ENCODE data around the gene TBX21.
"Not testable (repeated sequence)": the region's sequence is repeated elsewhere in the genome, so short reads cannot be mapped to it uniquely, and the experiment has no call there.

Gene TBX21

DNA sequence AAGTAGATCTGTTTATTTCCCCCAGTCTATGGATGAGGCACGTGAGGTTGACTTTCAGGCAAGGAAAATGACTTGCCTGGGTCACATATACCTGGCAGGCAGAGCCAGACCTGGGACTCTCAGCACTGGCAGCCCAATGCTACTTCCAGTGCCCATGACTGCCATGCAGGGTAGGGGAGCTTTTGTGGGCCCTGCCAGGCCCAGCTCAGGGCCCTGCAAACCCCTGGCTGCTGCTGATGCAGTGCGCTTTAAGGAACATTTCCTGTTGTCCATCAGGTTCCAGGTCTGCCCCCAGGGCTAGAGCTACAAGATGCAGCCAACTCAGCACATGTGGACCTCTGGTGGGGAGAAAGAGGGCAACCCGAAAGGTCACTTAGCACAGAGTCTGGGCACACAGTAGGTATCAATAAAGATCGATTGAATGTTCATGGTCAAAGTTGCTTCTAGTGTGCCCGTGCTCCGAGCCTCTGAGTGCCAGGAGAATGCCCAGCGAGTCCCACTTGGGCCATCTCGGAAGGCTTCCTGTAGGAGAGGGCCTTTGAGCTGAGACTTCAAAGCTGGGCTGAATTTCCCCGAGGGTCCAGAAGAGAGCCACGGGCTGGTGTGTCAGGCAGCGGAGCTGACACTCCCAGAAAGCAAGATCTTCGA is 513 bp upstream of the TBX21 start:
- DNase-seq (ENCODE audit: low read depth in 2 of 2): no peak

DNA sequence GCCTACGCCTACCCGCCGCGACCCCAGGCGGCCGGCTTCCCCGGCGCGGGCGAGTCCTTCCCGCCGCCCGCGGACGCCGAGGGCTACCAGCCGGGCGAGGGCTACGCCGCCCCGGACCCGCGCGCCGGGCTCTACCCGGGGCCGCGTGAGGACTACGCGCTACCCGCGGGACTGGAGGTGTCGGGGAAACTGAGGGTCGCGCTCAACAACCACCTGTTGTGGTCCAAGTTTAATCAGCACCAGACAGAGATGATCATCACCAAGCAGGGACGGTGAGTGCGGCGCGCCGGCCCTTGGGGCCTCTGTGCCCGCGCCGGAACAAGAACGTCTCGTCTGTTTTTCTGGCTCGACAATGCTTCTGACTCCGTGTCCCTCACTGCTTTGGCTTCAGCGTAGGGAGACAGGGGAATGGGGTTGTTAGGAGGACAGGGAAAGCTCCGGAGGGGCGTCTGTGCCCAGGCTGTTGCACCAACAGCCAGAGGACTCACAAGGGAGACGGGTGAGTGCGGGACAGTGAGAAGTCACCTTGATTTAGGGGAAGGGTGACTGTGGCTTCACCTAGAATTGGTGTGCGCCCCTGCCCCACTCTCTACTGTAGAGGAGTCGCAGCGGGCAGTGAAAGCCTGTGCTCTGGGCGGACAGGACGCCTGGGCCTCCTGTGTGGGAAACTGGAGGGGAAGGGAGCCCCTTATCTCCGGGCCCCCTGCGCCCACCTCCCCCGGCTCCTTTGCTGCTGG is 806 bp downstream of the TBX21 start:
- DNase-seq (ENCODE audit: low read depth in 2 of 2): no peak

DNA sequence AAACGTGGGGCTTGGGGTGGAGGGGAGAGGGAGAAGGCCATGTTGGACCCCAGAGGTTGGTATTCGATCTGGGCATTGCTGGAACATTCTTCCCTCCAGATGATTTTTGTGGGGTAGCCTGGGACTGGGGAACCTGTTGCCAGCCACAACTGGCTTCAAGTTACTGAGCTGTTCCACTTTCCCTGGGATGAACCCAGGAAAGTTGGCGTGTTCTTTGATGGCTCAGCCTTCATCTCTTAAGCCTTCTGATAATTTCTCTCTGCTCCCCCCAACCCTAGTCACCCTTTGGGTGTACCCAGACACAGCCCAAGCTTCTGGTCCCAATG is 2.1 kb downstream of the TBX21 start:
- DNase-seq (ENCODE audit: low read depth in 2 of 2): no peak

DNA sequence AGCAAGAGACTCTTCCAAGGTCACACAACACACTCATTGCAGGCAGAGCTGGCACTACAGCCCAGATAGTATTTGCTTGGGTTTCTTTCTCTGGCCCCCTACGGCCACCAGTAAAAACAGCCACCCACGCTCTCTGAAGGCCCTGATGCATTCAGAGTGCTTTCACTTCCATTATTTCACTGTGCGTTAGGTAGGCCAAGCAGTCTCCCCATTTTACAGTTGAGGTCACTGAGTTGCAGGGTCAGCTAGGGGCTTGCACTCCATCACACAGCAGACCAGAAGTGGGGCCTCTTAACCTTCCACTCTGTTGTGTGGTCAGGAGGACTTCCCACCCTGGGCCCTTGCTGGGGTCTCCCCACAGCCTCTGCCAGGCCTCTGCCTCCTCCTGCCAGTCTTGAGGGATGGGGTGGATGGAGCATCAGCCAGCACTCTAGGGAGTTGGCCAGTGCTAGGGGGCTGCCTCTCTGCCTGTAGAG is 2.5 kb downstream of the TBX21 start:
- DNase-seq (ENCODE audit: low read depth in 2 of 2): no peak

DNA sequence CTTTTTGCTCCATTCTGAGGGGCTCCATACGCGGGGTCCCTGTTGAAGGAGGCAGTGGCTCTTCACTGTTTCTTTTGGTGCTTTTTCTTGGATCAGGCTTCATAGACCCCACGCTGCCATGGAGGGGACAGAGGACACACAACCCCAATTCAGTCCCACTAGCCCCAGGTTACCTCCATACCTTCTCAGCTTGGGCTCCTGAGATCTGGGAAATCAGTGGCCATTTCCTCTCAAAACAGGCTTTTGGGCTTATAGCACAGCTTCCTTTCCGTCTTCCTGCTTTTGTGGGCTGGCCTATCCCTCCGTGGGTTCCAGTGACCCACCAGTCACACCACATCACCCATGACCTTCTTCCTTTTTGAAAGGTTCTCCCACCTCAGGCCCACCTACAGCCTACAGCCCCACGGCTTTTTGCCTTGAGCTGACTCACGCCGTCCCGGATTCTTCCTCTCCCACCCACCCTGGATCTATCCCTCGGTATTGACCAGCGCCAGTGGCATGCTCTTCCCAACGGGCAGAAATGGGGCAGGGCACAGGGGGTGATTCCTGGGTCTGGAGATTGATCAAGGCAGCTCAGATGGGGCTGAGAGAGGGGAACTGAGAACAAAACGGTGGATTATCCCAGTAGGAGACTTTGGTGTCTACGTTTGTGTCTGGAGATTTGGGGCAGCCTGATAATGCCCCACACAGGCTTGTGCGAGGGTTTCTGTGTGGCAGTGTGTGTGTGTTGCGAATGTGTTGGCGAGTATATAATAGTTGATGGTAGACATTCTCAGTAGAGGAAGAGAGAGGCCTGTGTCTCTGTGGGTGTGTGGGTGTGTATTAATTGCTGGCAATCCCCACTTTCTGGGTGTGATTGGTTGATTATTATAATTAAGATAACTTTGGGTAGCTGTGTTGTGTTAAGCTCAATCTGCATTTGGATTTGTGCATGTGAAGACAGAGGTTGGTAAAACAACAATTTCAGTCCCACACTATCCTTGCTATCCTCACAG is 3.8 kb downstream of the TBX21 start:
- no peak for DNase-seq (ENCODE audit: low read depth in 2 of 2)

DNA sequence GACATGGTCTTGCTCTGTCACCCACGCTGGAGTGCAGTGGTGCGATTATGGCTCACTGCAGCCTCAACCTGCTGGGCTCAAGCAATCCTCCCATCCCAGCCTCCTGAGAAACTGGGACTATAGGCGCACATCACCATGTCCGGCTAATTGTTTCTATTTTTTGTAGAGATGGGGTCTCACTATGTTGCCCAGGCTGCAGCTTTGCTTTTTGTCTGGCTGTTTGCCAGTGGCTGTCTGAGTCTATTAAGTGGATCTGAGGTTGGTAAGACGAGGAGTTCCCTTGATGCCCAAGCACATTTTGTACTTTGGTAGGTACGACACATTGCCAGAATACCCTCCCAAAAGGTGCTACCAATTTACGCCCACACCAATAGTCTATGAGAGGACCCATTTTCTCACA is 5.1 kb downstream of the TBX21 start:
- no peak for DNase-seq (ENCODE audit: low read depth in 2 of 2)

DNA sequence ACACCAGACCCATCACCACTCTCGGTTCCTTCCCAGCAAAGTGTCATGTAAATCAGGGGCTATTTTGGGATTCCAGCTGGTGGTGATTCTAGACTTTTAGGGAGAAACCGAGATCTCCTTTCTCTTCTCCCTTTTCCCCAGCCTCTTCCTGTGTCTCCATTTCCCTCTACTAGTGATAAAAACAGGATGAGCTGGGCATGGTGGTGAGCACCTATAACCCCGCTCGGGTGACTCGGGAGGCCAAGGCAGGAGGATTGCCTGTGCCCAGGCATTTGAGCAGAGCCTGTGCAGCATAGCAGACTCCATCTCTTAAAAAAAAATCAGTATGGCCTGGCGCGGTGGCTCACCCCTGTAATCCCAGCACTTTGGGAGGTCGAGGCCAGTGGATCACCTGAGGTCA is 6.1 kb downstream of the TBX21 start:
- DNase-seq (ENCODE audit: low read depth in 2 of 2): no peak

DNA sequence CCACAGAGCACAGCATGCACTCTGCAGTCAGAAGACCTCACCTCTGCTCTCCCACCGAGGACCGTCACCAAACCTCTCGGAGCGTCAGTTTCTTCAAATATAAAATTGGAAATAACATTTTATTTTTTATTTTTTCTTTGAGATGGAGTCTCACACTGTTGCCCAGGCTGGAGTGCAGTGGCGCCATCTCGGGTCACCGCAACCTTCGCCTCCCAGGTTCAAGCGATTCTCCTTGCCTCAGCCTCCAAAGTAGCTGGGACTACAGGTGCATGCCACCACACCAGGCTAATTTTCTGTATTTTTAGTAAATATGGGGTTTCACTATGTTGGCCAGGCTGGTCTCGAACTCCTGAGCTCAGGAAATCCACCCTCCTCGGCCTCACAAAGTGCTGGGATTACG is 6.9 kb downstream of the TBX21 start:
- DNase-seq (ENCODE audit: low read depth in 2 of 2): not testable (repeated sequence)

DNA sequence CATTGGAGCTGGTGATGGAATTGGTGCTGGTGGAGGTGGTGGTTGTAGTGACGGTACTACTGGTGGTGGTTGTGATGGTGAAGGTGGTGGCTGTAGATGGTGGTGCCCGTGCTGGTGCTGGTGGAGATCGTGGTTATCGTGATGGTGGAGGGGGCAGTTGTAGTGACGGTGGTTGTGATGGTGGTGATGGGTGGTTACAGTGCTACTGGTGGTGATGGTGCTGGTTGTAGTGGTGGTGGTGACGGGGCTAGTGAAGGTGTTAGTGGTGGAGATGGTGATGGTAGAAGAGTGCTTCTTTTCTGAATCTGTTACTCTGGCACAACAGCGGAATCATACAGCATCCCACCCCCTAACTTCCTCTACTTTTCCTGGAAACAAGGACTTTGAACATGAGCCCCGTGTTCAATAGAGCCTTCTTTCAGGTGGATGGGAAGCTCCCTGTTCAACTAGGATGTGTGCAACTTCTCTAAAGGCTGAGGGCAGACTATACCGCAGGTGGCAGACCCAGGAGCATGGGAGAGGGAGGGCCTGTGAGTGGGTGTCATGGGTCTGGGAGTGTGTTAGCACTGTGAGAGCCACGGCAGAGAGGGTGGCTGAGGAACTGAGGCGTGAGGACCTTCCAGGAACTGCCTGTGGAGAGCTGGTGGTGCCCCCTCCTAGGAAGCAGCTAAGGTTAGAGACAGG is 8.2 kb downstream of the TBX21 start:
- DNase-seq (ENCODE audit: low read depth in 2 of 2): no peak

DNA sequence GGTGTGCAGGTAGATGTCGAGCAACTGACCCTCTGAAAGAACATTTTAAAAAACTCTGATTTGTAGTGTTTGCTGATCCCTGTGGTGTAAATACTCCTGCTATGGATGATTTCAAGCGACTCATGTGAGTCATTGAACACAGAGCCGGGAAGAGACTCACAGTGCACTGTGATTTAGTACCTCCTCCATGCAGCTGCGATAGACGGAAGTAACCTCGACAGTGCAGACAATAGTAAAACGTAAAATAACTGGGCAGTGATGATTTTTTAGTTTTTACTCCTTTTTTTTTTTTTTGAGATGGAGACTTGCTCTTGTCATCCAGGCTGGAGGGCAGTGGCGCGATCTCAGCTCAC is 8.7 kb downstream of the TBX21 start:
- no peak for DNase-seq (ENCODE audit: low read depth in 2 of 2)

DNA sequence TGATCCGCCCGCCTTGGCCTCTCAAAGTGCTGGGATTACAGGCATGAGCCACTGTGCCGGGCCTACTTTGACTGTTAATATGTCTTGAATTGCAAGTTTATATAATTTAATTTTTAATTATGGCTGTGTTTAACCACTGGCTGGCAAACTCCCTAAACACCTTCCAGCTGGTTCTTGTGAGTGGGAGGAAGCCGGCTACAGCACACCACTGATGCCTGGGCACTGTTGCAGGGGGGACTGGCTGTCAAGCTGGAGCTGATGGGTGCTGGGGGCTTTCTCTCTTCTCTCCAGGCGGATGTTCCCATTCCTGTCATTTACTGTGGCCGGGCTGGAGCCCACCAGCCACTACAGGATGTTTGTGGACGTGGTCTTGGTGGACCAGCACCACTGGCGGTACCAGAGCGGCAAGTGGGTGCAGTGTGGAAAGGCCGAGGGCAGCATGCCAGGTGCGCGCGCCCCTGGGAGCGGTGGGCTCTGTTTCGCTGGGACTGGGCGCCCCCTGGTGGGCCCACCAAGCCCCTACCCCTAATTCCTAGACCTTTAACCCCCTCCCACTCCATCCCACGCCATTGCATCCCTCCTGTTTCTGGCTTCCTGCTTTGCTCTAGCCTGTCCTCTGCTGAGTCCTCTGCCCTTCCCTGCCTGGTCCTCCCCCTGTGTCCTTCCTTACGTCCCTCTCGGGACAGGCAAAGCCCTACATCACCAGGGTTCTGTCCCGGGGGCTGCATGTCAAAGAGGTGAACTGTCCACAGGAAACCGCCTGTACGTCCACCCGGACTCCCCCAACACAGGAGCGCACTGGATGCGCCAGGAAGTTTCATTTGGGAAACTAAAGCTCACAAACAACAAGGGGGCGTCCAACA is 9.5 kb downstream of the TBX21 start:
- DNase-seq (ENCODE audit: low read depth in 2 of 2): no peak

DNA sequence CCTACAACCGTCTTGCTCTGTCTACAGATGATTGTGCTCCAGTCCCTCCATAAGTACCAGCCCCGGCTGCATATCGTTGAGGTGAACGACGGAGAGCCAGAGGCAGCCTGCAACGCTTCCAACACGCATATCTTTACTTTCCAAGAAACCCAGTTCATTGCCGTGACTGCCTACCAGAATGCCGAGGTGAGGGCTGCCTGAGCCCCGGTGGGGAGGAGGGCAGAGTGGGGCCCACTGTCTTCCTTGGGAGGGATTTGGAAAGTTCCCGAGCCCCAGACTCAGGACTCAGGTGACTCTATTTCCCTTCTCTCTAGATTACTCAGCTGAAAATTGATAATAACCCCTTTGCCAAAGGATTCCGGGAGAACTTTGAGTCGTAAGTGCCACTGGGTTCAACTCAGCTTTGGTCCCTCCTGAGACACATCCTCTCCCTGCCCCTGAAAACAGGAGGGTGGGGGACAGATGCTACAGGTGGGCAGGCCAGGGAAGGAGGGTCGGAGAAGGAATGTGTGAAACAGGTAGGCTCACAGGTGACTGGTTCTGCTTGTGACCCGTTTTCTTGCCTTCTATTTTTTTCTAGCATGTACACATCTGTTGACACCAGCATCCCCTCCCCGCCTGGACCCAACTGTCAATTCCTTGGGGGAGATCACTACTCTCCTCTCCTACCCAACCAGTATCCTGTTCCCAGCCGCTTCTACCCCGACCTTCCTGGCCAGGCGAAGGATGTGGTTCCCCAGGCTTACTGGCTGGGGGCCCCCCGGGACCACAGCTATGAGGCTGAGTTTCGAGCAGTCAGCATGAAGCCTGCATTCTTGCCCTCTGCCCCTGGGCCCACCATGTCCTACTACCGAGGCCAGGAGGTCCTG is 11.4 kb downstream of the TBX21 start:
- no peak for DNase-seq (ENCODE audit: low read depth in 2 of 2)

DNA sequence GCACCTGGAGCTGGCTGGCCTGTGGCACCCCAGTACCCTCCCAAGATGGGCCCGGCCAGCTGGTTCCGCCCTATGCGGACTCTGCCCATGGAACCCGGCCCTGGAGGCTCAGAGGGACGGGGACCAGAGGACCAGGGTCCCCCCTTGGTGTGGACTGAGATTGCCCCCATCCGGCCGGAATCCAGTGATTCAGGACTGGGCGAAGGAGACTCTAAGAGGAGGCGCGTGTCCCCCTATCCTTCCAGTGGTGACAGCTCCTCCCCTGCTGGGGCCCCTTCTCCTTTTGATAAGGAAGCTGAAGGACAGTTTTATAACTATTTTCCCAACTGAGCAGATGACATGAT is 12.0 kb downstream of the TBX21 start:
- DNase-seq (ENCODE audit: low read depth in 2 of 2): no peak

DNA sequence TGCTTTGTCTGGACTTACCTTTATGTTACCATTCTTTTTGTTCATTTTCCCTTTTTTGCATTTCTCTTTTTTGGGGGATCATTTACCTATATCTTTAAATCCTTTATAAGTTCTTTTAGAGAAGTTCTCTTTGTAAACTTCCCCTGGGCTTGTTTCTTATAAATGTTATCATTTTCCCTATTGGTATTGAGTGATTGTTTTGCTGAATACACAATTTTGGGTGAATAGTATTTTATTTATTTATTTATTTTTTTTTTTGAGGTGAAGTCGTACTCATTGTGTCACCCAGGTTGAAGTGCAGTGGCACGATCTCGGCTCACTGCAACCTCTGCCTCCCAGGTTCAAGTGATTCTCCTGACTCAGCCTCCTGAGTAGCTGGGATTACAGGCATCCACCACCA is 18.4 kb downstream of the TBX21 start:
- DNase-seq (ENCODE audit: low read depth in 2 of 2): no peak

DNA sequence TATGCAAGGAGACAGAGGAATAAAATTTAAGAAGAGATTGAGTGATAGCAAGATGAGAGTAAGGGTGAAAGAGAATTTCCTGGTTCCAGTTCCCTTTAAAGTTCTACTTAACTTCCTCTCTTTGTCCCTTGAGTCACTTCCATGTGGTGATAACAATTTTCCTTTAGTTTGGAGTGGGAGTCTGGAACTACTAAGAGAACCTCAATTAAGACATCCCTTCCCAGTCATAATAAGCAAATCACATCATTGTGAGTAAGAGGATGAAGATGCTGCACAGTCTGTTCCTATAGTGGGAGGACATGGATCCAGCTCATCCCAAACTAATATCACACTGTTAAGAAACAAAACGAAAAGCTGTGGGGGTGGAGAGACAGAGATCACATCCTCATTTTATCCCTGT is 24.4 kb downstream of the TBX21 start:
- DNase-seq (ENCODE audit: low read depth in 2 of 2): no peak

DNA sequence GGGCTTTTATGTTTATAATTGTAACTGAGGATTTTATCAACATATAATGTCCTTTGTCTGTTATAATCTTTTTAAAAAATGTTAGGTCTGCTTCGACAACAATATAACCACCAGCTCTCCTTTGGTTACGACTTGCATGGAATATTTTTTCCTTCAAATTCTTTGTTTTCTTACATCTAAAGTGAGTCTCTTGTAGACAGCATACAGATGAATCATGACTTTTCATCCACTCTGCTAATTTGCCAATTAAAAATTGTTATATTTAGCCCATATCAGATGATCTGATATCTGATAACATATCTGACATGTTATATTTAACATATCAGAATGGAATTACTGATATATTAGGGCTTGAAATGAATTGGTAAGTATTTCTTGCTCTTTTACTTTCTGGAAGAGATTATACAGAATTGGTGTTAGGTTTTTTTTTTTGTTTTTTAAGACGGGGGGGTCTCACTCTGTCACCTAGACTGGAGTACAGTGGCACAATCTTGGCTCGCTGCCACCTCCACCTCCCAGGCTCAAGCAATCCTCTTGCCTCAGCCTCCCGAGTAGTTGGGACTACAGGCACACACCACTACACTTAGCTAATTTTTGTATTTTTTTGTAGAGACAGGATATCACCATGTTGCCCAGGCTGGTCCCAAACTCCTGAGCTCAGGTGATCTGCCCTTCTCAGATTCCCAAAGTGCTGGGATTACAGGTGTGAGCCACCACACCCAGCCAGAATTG is 27.5 kb downstream of the TBX21 start:
- DNase-seq (ENCODE audit: low read depth in 2 of 2): no peak

DNA sequence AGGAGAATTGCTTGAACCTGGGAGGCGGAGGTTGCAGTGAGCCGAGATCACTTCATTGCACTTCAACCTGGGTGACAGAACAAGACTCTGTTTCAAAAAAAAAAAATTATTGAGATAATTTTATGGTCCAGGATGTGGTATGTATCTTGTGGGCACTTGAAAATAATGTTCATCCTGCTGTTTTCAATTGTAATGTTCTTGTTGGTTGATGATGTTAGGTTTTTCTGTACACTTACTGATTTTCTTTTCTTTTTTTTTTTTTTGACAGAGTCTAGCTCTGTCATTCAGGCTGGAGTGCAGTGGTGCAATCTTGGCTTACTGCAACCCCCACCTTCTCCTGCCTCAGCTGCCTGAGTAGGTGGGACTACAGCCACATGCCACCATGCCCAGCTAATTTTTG is 29.7 kb downstream of the TBX21 start:
- no peak for DNase-seq (ENCODE audit: low read depth in 2 of 2)

DNA sequence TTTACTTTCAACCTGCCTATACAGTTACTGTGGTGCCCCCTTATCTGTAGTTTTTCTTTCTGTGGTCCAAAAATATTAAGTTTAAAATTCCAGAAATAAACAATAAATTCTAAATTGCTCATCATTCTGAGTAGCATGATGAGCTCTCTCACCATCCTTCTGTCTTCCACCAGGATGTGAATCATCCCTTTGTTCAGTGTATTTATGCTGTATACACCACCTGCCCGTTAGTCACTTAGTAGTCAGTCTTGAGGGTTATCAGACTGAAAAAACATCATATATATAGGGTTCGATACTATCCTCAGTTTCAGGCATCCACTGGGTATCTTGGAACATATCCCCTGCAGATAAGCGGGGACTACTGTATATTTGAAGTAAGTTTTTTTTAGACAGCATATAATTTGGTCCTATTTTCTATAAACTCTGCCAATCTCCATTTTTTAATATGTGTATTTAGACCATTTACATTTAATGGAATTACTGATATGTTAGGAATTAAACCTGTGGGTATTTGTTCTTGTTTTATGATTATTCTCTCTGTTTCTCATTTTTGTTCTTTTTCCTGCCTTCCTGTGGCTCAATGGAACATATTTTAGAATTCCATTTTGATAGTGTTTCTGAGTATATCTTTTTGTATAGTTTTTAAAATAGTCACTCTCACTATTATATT is 31.0 kb downstream of the TBX21 start:
- DNase-seq (ENCODE audit: low read depth in 2 of 2): no peak

DNA sequence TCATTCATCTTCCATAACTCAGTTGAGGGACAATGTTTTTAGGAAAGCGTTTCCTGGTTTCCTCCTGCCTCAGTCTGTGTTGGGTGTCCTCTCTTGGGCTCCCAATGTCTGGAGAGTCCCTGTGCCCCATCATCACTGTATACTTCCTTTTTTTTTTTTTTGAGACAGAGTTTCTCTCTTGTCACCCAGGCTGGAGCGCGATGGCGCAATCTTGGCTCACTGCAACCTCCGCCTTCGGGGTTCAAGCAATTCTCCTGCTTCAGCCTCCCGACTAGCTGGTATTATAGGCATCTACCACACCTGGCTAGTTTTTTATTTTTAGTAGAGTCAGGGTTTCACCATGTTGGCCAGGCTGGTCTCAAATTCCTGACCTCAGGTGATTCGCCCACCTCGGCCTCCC is 40.6 kb downstream of the TBX21 start:
- not testable (repeated sequence) for DNase-seq (ENCODE audit: low read depth in 2 of 2)
